HUES48 (cell line): ENCODE data around the gene TPD52L2.
"Not testable (repeated sequence)": the region's sequence is repeated elsewhere in the genome, so short reads cannot be mapped to it uniquely, and the experiment has no call there.

Experiments used
- H3K27ac ChIP-seq: one replicate; pipeline ENCODE4 v1.7.0; 2013; ENCODE audit warnings: low read depth, low read length, inconsistent platforms
- H3K27me3 ChIP-seq: 2 replicates; pipeline ENCODE4 v1.6.1; 2013; ENCODE audit warnings: mild to moderate bottlenecking, low read length; ENCODE audit not compliant: control insufficient read depth, insufficient read depth
- H3K36me3 ChIP-seq: 2 replicates; pipeline ENCODE4 v1.6.1; 2013; ENCODE audit warnings: low read length; ENCODE audit not compliant: control insufficient read depth, insufficient read depth
- H3K4me1 ChIP-seq: 2 replicates; pipeline ENCODE4 v1.6.1; 2013; ENCODE audit warnings: mild to moderate bottlenecking, low read length; ENCODE audit not compliant: control insufficient read depth, insufficient read depth
- H3K4me3 ChIP-seq: 2 replicates; pipeline ENCODE4 v1.5.1; 2013; ENCODE audit warnings: mild to moderate bottlenecking, low read depth, low read length
- H3K9ac ChIP-seq: 2 replicates; pipeline ENCODE4 v1.6.1; 2013; ENCODE audit warnings: mild to moderate bottlenecking, low read depth, low read length, moderate library complexity
- H3K9me3 ChIP-seq: 2 replicates; pipeline ENCODE4 v1.6.1; 2013; ENCODE audit warnings: low read length; ENCODE audit not compliant: control insufficient read depth, insufficient read depth

Gene TPD52L2

GRCh38 chr20:63867042-63867441, 2.0 kb downstream of the TPD52L2 start:
- H3K27me3 ChIP-seq, H3K4me1 ChIP-seq, H3K4me3 ChIP-seq, H3K9ac ChIP-seq, H3K9me3 ChIP-seq, H3K27ac ChIP-seq: not testable (repeated sequence)
- peaks cover 46% of the 10 kb centered on the region for H3K36me3 ChIP-seq

GRCh38 chr20:63868264-63868663, 3.2 kb downstream of the TPD52L2 start:
- peaks cover 5% of the 10 kb centered on the region; the same call in 1 of the 2 replicates for H3K4me1 ChIP-seq
- H3K36me3 ChIP-seq: peaks cover 43% of the 10 kb centered on the region
- H3K9me3 ChIP-seq: no peaks in the 10 kb centered on the region
- H3K27ac ChIP-seq: no peak overlapping the region
- no peak overlapping the region for H3K9ac ChIP-seq
- no peaks in the 10 kb centered on the region for H3K27me3 ChIP-seq
- H3K4me3 ChIP-seq: no peak overlapping the region

GRCh38 chr20:63873477-63873971, 8.5 kb downstream of the TPD52L2 start:
- H3K4me3 ChIP-seq: no peak overlapping the region
- H3K36me3 ChIP-seq: peaks cover 82% of the 10 kb centered on the region
- H3K9me3 ChIP-seq: no peaks in the 10 kb centered on the region
- H3K9ac ChIP-seq: no peak overlapping the region
- no peaks in the 10 kb centered on the region for H3K27me3 ChIP-seq
- no peak overlapping the region for H3K27ac ChIP-seq
- H3K4me1 ChIP-seq: no peaks in the 10 kb centered on the region

- not testable (repeated sequence) for H3K9me3 ChIP-seq, H3K27me3 ChIP-seq, H3K4me3 ChIP-seq, H3K4me1 ChIP-seq, H3K27ac ChIP-seq, H3K9ac ChIP-seq
- H3K36me3 ChIP-seq: peaks cover 80% of the 10 kb centered on the region
Measured at GRCh38 chr20:63874241-63874640, 9.2 kb downstream of the TPD52L2 start.

- H3K27me3 ChIP-seq: no peaks in the 10 kb centered on the region
Measured at GRCh38 chr20:63876489-63877036, 11.5 kb downstream of the TPD52L2 start.

GRCh38 chr20:63877755-63878470, 12.8 kb downstream of the TPD52L2 start:
- H3K4me3 ChIP-seq: no peak overlapping the region
- H3K4me1 ChIP-seq: no peaks in the 10 kb centered on the region
- H3K36me3 ChIP-seq: peaks cover 70% of the 10 kb centered on the region
- no peaks in the 10 kb centered on the region for H3K27me3 ChIP-seq
- no peak overlapping the region for H3K27ac ChIP-seq
- no peaks in the 10 kb centered on the region for H3K9me3 ChIP-seq
- no peak overlapping the region for H3K9ac ChIP-seq

More at GRCh38 chr20:63876489-63877036, 11.5 kb downstream of the TPD52L2 start:
- peaks cover 65% of the 10 kb centered on the region for H3K36me3 ChIP-seq
- no peak overlapping the region for H3K4me3 ChIP-seq
- H3K27ac ChIP-seq: no peak overlapping the region
- no peaks in the 10 kb centered on the region for H3K9me3 ChIP-seq
- H3K4me1 ChIP-seq: no peaks in the 10 kb centered on the region
- no peak overlapping the region for H3K9ac ChIP-seq

GRCh38 chr20:63878899-63879663, 14.0 kb downstream of the TPD52L2 start:
- H3K27me3 ChIP-seq: no peaks in the 10 kb centered on the region
- H3K9ac ChIP-seq: no peak overlapping the region
- H3K4me3 ChIP-seq: no peak overlapping the region
- no peaks in the 10 kb centered on the region for H3K9me3 ChIP-seq
- H3K36me3 ChIP-seq: peaks cover 74% of the 10 kb centered on the region
- no peaks in the 10 kb centered on the region for H3K4me1 ChIP-seq
- H3K27ac ChIP-seq: no peak overlapping the region

- H3K4me3 ChIP-seq, H3K9me3 ChIP-seq, H3K4me1 ChIP-seq, H3K27ac ChIP-seq, H3K27me3 ChIP-seq, H3K9ac ChIP-seq: not testable (repeated sequence)
- peaks cover 74% of the 10 kb centered on the region for H3K36me3 ChIP-seq
Measured at GRCh38 chr20:63880901-63881300, 15.8 kb downstream of the TPD52L2 start.

GRCh38 chr20:63881451-63882226, 16.6 kb downstream of the TPD52L2 start:
- Histone ChIP-seq H3K4me1 (no peaks in the 10 kb centered on the region), H3K27me3 (no peaks in the 10 kb centered on the region), H3K9me3 (no peaks in the 10 kb centered on the region), H3K27ac (no peak overlapping the region), H3K4me3 (no peak overlapping the region), H3K36me3 (peaks cover 69% of the 10 kb centered on the region), H3K9ac (no peak overlapping the region)

- Histone ChIP-seq H3K36me3 (peaks cover 71% of the 10 kb centered on the region), H3K27me3 (no peaks in the 10 kb centered on the region), H3K9ac (no peak overlapping the region), H3K4me3 (no peak overlapping the region), H3K9me3 (no peaks in the 10 kb centered on the region), H3K27ac (no peak overlapping the region), H3K4me1 (no peaks in the 10 kb centered on the region)
Measured at GRCh38 chr20:63882257-63883200, 17.5 kb downstream of the TPD52L2 start.
